Bronchial epithelial cell (primary cell): ENCODE results near the gene ATP2B2. TPM values are rescaled to one million over a fixed set of nuclear protein-coding genes. Genes with fewer than 3 reads are reported as not detected.
A peak's percentile ranks its signal among the peaks of the same experiment; 100 is the strongest.

Experiments used
- DNase-seq: peaks from one replicate; pipeline ENCODE4 v3.0.0-alpha.2; 2010; ENCODE audit warnings: low read depth
- FAIRE-seq: peaks from 2 replicates; lab custom pipeline; 2011; peaks lifted over from hg19 to GRCh38; lab: Jason Lieb, UNC
- H3K27me3 ChIP-seq: 2 replicates; pipeline ENCODE4 v1.5.1; 2011; ENCODE audit warnings: low read length; ENCODE audit not compliant: control insufficient read depth, insufficient read depth
- H3K36me3 ChIP-seq: 2 replicates; pipeline ENCODE4 v1.5.1; 2011; ENCODE audit warnings: low read length; ENCODE audit not compliant: control insufficient read depth, insufficient read depth
- H3K4me3 ChIP-seq: 2 replicates; pipeline ENCODE4 v1.5.1; 2011; ENCODE audit warnings: mild to moderate bottlenecking, low read depth, low read length, control low read depth
- CTCF ChIP-seq: IDR thresholded peaks from 2 replicates; pipeline ENCODE4 v1.5.1; 2011; ENCODE audit warnings: mild to moderate bottlenecking, moderate library complexity, low read length, control low read depth, inconsistent platforms; ENCODE audit not compliant: insufficient read depth, severe bottlenecking
- total RNA-seq: library from RNA; depleted of rRNA; stranded (reverse); fragments of >200 nt; gene quantifications from 2 replicates; pipeline ENCODE4 v1.2.1, GENCODE V29; 2014

ATP2B2 gene
- total RNA-seq, 1 donor from 2014 or later: not detected

- Histone ChIP-seq H3K27me3 (peaks cover 10% of the 10 kb centered on the region), H3K4me3 (no peak overlapping the region), H3K36me3 (no peaks in the 10 kb centered on the region)
- TF ChIP-seq CTCF: no peak
- DNase-seq (no peak), FAIRE-seq (no peak)
Measured at GRCh38 chr3:10377148-10377725, 128.1 kb downstream of the ATP2B2 start.

DNA sequence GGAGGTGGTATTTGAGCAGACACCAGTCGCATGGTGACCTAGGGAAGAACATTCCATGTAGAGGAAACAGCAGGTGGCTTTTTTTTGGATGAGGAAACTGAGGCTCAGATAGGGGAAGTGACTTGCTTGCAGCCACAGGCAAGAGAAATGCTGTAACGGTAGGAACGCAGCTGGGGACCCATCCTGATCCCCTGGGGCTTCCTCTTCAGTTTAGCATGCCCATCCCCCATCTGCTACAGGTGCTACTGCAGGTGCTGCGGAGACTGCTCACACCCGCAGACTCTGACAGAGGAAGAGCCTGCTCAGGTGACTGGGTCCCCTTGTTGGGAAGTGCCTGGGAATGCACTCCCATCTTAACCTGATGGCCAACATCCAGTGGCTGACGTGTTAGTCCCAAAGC is 129.0 kb downstream of the ATP2B2 start:
- FAIRE-seq (no peak), DNase-seq (no peak)
- no peak for TF ChIP-seq CTCF
- Histone ChIP-seq H3K27me3 (peaks cover 10% of the 10 kb centered on the region), H3K4me3 (no peak overlapping the region), H3K36me3 (no peaks in the 10 kb centered on the region)

DNA sequence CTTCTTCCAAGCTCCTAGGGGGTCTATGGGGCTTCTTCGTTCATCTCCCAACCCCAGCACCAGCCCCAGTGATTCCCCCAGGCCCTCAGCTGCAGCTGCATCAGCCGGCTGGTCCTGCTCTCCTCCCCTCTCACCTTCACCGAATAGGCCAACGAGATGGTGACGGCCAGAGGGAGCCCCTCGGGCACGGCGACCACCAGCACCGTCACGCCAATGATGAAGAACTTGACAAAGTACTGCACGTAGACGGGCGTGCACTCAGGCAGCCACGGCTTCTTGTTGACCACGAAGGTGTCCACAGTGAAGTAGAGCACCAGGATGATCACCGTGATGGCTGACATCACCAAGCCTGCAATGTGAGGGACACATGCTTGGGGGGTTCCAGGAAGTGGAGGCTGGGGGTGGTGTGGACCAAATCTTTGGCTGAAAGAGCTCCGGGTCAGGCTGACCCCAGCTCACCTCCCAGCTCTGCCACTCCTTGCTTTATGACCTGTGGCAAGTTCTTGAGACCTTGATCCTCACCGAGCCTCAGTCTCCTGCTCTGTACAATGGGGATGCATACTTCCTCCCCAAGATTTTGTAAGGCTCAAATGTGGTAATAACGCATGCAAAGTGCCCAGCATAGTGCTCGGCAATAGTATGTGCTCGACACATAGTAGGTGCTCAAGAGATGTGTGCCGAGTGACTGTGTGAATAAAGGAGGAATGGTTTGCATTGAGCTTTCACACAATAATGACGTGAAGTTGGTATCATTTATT is 129.9 kb downstream of the ATP2B2 start:
- H3K27me3 ChIP-seq: peaks cover 10% of the 10 kb centered on the region
- H3K4me3 ChIP-seq: no peak overlapping the region
- no peak for FAIRE-seq
- H3K36me3 ChIP-seq: no peaks in the 10 kb centered on the region
- TF ChIP-seq CTCF: no peak
- DNase-seq: no peak

DNA sequence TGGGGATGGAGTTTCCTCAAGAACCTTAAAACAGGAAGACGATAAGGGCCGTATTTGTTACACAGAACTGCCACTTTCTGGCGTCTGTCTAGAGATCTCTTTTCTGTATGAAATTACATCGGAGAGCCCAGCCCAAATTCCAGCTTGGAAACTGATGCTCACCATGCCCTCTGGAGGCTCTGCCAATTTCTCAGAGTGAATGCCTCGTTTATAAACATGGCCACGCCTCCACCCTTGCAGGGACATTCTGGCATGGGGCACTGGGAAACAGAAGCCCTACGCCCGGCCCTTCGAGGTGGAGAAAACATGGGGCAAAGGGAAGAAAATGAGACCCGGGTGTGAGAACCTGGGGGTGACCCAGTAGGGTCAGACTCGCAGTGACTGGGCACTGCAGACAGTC is 131.1 kb downstream of the ATP2B2 start:
- no peak for FAIRE-seq
- Histone ChIP-seq H3K4me3 (no peak overlapping the region), H3K36me3 (no peaks in the 10 kb centered on the region), H3K27me3 (peaks cover 8% of the 10 kb centered on the region)
- no peak for TF ChIP-seq CTCF
- DNase-seq: no peak

- FAIRE-seq (no peak), DNase-seq (peak; percentile 13)
- Histone ChIP-seq H3K4me3 (no peak overlapping the region), H3K36me3 (no peaks in the 10 kb centered on the region), H3K27me3 (peaks cover 6% of the 10 kb centered on the region)
- no peak for TF ChIP-seq CTCF
Measured at GRCh38 chr3:10373686-10374261, 131.6 kb downstream of the ATP2B2 start.
